Epithelial cell of prostate (primary cell): ENCODE data around the gene CELSR3.
A peak's percentile ranks its signal among the peaks of the same experiment; 100 is the strongest.

Experiments used
- DNase-seq: peaks from one replicate; pipeline ENCODE4 v3.0.0-alpha.2; 2011; ENCODE audit warnings: low read depth, low spot score
- H3K27ac ChIP-seq: fragments of 450-650 bp; 2 replicates; pipeline ENCODE4 v1.5.1; 2017; ENCODE audit warnings: mild to moderate bottlenecking

CELSR3 gene

DNA sequence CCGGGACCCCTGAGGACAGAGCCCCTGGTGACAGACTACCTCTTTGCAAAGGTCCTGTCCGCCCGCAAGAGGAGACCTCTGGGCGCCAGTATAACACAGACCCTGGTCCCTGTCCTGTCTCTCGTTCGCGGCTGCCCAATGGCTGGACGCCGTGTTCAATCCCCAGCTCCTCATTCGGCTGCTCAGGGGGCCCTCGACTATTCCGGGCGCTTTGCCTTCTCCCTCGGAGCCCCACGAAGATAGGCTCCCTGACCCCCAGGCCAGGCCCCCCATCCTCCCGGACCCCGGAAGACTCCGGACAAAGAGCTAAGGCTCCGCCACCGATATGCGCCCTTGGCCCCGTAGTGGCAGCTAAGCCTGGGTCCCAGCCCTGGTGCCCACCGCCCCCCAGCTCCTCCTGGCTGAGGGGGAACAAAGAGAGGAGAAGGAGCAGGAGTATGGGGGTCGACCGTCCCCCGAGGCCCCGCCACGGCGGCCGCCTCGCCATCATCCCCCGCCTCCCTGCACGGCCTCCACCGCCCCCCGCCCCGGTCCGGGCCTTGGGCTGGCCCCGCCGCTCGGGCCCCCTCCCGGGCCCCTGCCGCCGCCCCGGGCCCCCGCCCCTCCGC is 437 bp downstream of the CELSR3 start:
- no peak for DNase-seq
- no peak overlapping the region for H3K27ac ChIP-seq

DNA sequence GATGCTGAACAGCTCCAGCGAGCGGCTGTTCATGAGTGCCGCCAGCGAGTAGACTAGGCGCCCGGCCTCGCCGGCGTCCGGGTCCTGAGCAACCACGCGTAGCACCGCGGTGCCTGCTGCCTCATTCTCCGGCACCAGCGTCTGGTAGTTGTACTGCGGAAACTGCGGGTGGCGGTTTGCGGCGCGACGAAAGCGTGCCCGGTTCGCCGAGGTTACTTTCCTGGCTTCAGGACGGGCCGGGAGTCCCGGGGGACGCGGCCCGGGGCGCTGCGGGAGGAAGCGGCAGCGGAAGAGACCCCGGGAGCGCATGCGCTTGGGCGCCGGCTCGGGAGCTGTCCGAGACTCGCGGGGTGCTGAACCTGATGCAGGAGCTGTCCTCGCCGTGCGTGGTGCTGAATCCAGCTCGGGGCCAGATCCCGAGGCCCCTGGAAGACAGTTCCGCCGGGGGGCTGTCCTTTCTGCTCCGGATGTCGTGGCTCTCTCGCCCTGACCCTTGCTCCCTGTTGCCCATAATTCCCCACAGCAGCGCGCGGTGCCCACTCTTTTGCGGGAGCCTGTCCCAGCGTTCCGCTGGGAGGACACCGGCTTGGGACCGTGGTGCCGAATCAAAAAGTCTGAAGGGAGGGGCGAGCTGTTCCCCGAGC is 1.1 kb downstream of the CELSR3 start:
- H3K27ac ChIP-seq, result no peak overlapping the region
- DNase-seq, result no peak

DNA sequence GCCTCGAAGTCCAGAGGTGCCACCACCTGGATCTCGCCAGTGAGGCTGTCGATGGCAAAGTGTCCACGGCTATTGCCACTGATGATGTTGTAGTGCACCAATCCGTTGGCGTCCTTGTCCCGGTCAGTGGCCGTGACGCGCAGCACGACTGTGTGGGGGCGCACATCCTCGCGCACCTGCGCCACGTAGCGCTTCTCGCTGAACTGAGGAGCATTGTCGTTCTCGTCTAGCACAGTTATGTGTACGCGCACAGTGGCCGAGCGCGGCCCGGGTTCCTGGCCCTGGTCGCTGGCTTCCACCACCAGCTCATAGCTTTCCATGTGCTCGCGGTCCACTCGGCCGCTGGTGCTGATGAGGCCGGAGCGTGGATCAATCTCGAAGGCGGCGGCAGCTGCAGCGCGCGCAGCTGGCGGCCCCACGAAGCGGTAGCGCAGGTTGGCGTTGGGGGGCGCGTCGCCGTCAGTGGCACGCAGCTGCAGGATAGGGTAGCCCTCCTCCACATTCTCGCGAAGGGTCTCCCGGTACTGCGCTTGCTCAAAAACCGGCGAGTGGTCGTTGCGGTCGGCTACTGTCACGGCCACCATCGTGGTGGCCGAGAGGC is 1.8 kb downstream of the CELSR3 start:
- no peak overlapping the region for H3K27ac ChIP-seq
- DNase-seq, result no peak

DNA sequence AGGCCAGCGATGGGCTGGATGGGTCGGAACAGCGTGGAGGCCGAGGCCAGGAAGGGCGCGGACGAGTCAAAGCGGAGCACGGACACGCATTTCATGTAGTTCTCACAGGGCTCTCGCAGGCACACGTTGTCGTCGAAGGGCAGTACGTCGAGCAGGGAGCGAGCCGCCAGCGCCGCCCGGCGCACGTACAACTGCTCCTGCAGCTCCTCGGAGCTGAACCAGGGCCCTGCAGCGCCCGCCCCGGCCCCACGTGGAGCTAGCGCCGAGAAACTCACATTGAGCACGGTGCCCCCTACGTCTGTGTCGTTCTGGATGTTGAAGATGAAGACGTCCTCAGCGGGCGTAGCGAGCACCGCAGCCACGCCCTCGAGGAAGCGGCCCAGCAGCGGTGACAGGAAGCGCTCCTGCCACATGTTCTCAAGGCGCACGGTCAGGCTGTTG is 5.8 kb downstream of the CELSR3 start:
- no peak for DNase-seq
- H3K27ac ChIP-seq, result peak overlapping the region; percentile 35

DNA sequence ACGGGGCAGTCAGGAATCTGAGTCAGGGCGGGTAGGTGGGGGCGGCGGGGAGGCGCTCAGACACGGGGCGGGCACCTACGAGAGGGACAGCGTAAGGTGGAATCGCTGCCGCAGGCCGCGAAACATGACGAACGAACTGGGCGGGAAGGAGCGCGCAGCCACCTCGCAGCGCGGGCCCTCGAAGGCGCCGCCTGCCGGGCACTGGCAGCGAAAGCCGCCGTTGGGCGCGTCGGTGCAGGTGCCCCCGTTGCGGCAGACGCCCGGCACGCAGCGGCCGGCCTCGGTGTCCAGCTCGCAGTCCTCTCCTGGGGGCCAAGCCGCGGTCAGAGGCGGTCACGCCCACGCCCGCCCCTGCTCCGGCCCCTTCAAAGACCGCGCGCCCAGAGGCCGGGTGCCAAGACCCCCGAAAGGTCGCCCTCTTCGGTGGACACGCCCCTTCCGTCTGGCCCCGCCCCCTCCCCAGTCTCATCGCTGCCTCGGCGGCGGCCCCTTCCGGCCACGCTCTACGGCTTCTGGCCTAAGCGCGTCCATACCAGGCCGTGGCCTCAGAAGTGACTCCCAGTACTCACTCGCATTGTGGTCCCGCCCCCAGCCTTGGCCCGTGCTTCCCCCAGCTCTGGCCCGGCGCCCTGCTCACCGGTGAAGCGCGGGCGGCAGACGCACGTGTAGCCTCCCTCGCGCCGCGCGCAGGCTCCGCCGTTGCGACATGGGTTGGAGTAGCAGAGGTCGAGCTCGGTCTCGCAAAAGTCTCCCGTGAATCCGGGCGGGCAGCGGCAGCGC is 6.4 kb downstream of the CELSR3 start:
- peak overlapping the region; percentile 35 for H3K27ac ChIP-seq
- no peak for DNase-seq

DNA sequence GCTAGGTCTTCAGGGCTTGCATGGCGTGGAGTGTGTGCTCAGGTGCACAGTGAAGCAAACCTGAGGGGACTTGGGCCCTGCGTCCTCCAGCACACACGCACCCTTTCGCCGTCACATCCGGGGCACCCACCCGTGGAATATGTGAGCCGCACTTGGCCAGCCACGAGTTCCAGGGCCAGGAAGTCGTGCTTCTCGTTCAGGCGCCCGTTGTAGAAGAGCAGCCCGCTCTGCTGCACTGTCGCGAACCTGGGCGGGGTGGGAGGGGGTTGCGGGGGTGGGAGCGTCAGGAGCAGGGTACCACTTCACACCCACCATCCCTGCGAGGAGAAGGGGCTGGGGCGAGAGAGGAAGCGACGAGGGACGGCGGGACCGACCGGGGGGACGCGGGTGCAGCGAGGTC is 7.1 kb downstream of the CELSR3 start:
- H3K27ac ChIP-seq, result peak overlapping the region; percentile 35
- no peak for DNase-seq

DNA sequence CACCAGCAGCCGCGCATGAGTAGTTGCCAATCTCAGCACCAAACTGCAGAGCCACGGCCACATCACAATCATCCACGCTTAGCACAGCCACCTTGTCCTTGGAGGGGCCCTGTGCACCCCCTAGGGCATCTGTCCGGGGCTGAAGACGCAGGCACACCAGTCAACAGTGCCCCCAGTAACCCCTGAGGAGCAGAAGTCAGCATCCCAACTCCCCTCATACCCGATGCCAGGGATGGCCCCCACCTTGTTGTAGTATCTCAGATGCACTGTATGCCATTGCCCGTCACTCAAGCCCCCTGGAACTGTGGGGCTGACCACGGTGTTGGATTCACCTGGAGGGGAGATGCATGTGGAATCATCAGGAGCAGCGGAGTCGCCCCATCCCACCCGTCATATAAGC is 7.6 kb downstream of the CELSR3 start:
- DNase-seq, result no peak
- no peak overlapping the region for H3K27ac ChIP-seq

DNA sequence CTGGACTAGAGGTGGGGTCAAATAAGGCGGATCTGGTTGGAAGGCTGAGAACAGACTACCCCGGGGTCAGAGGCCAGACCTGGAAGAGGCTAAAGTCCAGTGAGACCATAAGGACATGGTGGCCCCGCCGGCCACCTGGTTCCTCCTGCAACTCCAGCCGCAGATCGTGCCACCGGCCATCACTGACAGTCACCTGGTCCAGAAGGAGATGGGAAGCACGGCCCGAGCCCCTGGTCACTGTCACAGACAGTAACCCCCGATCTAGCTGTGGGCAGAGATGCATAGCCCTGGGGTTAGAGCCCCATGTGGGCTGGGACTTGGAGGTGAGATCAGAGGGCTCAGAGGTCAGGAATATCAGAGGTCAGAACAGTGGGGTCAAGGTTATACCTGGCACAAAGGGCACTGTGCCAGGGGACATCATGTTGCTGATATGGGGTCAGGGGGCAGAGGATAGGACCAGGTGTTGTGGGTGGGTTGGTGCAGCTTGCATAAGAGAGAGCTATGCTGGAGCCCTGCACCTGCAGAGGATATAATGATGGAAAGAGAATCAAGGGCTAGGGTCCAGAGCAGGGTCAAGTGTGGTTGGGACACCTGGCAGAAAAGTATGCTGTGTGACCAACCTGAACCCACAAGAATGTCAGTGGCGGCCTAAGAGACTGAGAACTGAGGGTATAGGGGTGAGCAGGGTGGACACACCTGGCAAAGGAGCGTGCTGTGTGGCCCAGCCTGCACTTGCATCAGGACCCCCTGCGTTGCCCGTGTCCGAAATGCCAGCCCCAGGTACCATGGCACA is 9.6 kb downstream of the CELSR3 start:
- no peak overlapping the region for H3K27ac ChIP-seq
- no peak for DNase-seq

DNA sequence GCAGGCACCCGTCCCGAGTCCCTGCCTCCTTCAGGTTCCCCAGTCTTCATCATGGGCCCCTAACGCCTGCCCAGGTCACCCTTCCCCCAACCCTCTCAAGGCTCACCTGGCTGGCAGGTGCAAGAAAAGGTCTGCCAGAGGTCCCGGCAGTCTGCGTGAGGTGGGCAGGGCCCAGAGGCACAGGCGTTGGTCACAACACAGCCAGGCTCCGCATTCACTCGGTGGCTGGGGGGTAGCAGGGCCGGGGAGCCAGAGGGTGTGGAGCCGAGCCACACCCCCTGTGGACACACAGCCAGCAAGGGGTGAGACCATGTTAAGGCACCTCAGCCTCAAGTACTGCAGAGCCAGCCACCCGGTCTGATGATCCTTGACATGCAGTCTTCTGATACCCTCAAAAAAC is 10.9 kb downstream of the CELSR3 start:
- H3K27ac ChIP-seq, result no peak overlapping the region
- no peak for DNase-seq

DNA sequence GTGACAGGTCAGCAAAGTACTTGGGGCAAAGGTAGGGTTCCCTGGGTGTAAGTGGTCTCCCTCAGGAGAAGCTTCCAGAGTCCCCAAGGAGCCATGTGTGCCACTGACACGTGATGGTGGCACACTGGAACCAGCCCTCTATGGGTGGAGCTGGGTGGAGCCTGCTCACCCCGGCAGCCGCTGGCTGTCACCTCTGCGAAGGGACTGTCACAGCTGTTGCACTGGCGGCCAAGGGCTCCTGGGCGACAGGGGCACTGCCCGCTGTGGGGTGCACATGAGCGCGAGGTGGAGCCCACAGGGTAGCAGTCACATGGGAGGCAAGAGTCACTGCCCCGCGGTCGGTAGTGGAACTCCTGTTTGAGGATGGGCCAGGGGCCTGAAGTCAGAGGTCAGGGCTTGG is 12.0 kb downstream of the CELSR3 start:
- DNase-seq, result no peak
- H3K27ac ChIP-seq, result no peak overlapping the region

DNA sequence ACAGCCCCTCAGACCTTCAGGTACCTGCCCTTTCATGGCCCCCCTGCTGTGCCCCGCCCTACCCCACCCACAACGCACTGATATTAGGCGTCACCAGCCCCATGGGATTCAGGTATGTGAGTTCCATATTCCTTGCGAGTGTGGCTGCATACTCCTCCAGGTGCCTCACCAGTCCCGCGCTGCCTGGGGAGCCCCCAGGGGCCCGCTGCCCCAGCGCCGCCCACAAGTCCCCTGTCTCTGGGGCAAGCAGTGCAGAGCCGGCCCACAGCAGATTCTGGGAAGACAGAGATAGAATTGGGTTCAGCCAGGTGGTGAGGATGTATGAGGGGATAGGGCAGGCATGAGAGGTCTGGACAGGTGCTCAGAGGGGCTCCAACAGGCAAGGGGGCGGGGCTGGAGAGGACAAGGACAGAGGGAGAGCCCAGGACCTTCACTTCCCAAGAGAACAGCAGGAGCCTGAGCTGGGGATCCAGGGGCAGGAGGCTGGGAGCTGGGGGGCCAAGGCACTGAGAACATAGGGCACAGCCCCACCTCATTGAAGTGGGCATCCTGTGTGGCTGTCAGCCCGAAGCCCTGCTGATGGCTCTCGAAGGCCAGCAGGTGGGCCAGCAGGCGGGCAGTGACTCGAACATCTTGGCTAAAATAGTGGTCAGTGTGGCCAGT is 14.4 kb downstream of the CELSR3 start:
- no peak for DNase-seq
- H3K27ac ChIP-seq, result no peak overlapping the region

DNA sequence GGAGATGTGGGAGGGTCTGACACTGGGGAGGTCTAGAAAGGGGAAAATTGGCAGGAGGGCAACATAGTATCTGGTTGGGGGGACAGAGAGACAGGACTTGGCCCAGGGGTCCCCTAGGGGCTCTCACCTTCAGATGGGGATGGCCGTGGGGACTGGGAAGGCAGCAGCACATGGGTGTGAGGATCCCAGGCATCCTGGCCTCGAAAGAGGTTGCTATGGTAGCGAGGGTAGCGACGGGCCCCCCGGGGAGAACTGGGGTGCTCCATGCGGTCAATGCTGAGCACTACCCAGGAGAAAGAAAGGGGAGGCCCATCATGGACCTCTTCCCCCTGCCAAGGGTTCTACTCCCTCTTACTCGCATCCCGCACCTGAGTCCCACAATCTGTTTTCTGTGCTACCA is 15.0 kb downstream of the CELSR3 start:
- no peak overlapping the region for H3K27ac ChIP-seq
- DNase-seq, result no peak

DNA sequence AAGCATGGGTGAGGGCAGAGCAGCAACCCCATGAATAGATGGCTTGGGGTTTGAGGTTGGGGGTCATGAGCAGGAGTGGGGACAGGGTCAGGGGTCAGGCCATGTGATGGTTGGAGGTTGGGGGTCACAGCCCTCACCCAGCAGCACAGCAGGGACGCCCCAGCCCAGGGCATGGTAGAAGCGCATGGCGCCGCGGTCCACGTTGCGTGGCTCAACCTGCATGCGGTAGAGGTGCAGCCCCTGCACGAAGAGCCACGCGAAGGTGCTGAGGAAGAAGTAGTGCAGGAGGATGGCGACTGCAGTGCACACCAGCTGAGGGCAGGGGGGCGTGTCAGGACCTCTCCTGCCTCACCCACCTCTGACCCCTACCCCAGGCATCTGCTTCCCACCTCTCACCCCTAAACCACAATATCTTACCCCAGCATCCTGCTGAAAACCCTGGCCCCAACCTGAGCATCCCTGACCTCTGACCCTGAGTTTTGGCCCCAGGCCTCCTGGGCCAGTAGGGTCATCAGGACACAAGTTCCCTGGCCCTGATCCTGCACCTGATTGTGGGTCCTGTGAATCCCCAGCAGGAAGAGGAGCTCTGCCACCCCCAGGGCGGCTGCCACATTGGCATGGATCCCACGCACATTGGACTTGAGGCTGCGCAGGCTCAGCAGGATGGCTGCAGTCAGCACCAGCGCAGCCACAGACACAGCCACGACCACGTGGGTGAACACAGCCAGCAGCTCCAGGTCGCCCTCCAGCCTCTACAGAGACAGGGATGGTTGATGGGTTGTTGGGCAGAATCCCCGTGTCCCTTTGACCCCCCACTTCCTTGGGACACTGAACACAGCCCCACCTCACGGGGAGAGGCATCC is 17.6 kb downstream of the CELSR3 start:
- H3K27ac ChIP-seq, result no peak overlapping the region
- DNase-seq, result no peak

DNA sequence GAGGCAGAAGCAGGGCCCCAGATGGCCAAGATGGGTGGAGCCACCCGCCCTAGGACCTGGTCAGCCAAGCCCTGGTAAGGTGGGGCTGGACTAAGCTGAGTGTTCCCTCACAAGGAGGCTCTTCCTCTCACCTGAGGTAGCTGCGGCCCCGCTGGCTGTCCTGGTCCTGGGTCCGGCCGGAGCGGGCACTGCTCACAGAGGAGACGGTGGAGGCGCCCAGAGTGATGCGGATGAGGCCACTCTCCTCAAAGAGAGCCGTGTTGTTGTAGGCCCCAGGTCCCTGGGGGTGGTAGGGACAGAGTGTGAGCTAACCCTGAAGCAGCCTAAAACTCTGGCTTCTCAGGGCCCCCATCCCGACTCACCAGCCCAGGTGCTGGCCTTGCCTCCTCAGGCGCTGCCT is 20.1 kb downstream of the CELSR3 start:
- no peak overlapping the region for H3K27ac ChIP-seq
- DNase-seq, result no peak

DNA sequence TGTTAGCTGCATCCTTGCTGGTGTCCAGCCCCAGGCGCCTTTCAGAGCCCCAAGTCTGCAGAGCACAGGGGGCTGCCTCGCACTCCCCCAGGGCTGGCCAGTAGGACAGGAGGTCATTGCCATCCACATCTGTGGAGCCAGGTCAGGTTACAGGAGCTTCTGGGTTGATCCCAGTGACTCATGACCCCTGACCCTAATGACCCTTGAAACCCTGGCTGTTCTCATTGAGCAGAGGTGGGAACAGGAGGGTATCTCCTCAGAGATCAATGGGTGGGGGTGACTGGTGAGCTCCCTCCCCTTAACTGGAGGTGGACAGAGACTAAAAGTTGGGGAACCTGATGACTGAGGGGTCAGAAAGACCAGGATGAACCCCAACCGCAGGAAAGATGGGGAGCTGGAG is 21.3 kb downstream of the CELSR3 start:
- no peak for DNase-seq

DNA sequence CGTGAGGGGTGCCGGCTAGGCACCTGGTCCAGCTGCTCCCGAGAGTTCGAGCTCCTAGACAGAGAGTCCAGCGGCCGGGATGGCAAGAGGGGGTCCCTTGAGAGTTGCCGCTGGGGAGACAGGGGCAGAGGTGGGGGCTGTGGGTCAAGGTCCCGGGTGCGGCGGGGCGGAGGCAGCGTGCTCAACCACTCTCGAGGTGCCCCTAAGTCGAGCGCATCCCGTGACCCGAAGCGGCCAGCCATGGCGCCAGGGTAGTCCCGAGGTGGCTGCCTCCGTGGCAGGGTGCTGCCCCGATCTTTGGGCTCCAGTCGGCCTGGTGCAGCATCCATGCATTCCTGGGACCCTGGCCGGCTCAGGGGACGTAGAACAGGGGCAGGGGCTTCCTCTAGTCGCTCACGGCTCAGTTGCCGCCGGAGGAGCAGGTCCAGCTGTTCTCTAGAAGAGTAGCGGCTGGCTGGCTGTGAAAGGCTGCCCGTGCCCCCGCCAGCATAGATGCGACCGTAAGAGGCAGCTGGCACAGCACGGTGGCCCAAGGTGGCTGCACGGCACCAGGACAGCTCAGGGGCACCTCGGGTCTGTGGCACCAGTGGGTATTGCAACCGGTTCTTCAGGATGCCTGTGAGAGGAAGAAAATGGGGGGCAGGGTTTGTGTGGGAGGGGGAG is 22.6 kb downstream of the CELSR3 start:
- DNase-seq, result no peak
- H3K27ac ChIP-seq, result no peak overlapping the region

More for the DNA sequence above, 21.3 kb downstream of the CELSR3 start:
- H3K27ac ChIP-seq, result no peak overlapping the region

DNA sequence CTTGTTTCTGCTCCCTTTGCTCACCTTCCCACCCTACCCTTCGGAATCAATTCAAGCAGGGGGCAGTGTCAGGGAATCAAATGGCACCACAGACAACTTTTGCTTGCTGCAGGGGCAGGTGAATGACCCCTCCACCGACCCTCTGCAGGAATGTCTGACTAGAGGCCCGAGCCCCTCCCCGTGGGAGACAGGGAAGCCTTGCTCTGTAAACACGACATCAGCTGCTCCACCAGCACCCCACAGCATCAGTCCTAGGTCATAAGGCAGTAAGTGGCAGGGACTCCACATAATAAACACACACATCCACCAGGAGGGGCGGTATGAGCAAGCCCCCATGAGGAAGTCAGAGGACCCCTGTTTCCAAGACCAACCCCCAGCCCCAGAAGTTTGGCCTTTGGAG is 25.4 kb downstream of the CELSR3 start:
- DNase-seq, result no peak

DNA sequence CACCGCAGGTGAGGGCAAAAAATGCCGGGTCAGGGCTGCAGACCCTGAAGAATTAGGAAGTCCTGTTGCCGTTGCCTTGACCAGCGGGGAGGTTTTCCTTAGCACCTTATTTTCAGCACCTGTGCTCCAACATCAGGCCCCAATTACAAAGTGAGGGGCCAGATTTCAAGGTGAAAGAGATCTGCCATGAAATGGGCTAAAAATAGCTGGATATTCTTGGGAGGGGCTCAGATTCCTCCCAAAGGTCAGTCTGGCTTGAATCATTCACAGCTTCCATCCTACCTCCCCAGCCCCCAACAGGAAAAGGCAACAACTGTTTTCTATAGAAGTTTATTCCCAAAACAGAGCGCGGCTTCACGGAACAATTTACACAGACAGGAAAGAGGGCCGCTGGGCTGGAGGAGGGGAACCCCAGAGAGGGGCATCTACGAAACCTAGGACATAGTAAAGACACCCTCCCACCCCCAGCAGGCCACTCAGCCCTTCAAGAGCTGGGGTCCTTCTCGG is 26.5 kb downstream of the CELSR3 start:
- no peak for DNase-seq
- no peak overlapping the region for H3K27ac ChIP-seq

More for the DNA sequence above, 25.4 kb downstream of the CELSR3 start:
- no peak overlapping the region for H3K27ac ChIP-seq
